ENCODE results near the gene IL17RC. TPM values are rescaled to one million over a fixed set of nuclear protein-coding genes. Genes with fewer than 3 reads are reported as not detected.

IL17RC gene
- polyA plus RNA-seq, 3 donors: 8.3 to 17.9 (median 9.3) TPM

GRCh38 chr3:9915254-9916141, 1.4 kb upstream of the IL17RC start:
- H3K27me3 Mint-ChIP-seq (ENCODE audit: low read depth in 3 of 3): peaks cover 0 to 2% (median 0%) of the 10 kb centered on the region in 3 donors
- H3K27me3 ChIP-seq (ENCODE audit: control insufficient read depth in 2 of 2, insufficient read depth in 2 of 2, low read length in 2 of 2): no peaks in the 10 kb centered on the region
- peak; percentile 38 to 46 (median 40) for DNase-seq

GRCh38 chr3:9916346-9916733, 558 bp upstream of the IL17RC start:
- Histone ChIP-seq H3K4me2 (replicated peaks; ENCODE audit: extremely low read depth, low read length, poor library complexity, severe bottlenecking) (peak overlapping the region; percentile 92), H3K4me1 (ENCODE audit: control insufficient read depth in 1 of 2, insufficient read depth in 2 of 2, low read length in 2 of 2) (peaks cover 35 to 50% of the 10 kb centered on the region in 2 donors), H3K4me3 (replicated peaks in 1 of 3; ENCODE audit: low read depth in 2 of 3, low read length in 3 of 3) (peak overlapping the region; percentile 39 to 78 (median 44)), H3K9me3 (replicated peaks in 1 of 2; ENCODE audit: control insufficient read depth in 1 of 2, insufficient read depth in 1 of 2, low read length in 2 of 2) (no peaks in the 10 kb centered on the region), H4K20me1 (ENCODE audit: insufficient read depth, low read length) (no peaks in the 10 kb centered on the region), H3K9ac (ENCODE audit: insufficient read depth, low read length, poor library complexity, severe bottlenecking) (peak overlapping the region; percentile 56), H3K27ac (ENCODE audit: low read depth in 1 of 2, low read length in 2 of 2) (peak overlapping the region; percentile 33 to 61), H2AFZ (ENCODE audit: insufficient read depth, low read depth, low read length, poor library complexity, severe bottlenecking) (peak overlapping the region; percentile 86), H3K27me3 (ENCODE audit: control insufficient read depth in 2 of 2, insufficient read depth in 2 of 2, low read length in 2 of 2) (no peaks in the 10 kb centered on the region), H3K36me3 (replicated peaks in 1 of 2; ENCODE audit: control insufficient read depth in 1 of 2, insufficient read depth in 2 of 2, low read length in 2 of 2) (no peaks in the 10 kb centered on the region), H3K79me2 (ENCODE audit: insufficient read depth, low read length) (no peaks in the 10 kb centered on the region)
- no peak for DNase-seq
- no peak for TF ChIP-seq CTCF (IDR thresholded peaks at IDR 0.05)
- peak overlapping the region in 2 of 7 donors; percentile 47 to 56 for H3K27ac Mint-ChIP-seq
- no peaks in the 10 kb centered on the region for H3K36me3 Mint-ChIP-seq
- peaks cover 0 to 3% (median 0%) of the 10 kb centered on the region in 3 donors for H3K27me3 Mint-ChIP-seq (ENCODE audit: low read depth in 3 of 3)
- peaks cover 47% of the 10 kb centered on the region for H3K4me1 Mint-ChIP-seq
- no peaks in the 10 kb centered on the region for H3K9me3 Mint-ChIP-seq
- WGBS (ENCODE audit: insufficient coverage): no CpG with 5 or more reads among the region's 7 CpGs
- intact Hi-C loops (cut with micrococcal nuclease): no loop called here
- peak overlapping the region; percentile 83 to 91 for H3K4me3 Mint-ChIP-seq

More at GRCh38 chr3:9915254-9916141, 1.4 kb upstream of the IL17RC start:
- intact Hi-C loops (cut with micrococcal nuclease): no loop called here
- TF ChIP-seq CTCF (IDR thresholded peaks at IDR 0.05): peak; percentile 23
- under 1% methylated on average over 88 of the region's 99 CpGs for WGBS (ENCODE audit: insufficient coverage)
- Mint-ChIP-seq H3K4me1 (peaks cover 50% of the 10 kb centered on the region), H3K4me3 (peak overlapping the region; percentile 83 to 91), H3K36me3 (no peaks in the 10 kb centered on the region), H3K9me3 (no peaks in the 10 kb centered on the region), H3K27ac (peak overlapping the region in 6 of 7 donors; percentile 19 to 74 (median 46))
- Histone ChIP-seq H4K20me1 (ENCODE audit: insufficient read depth, low read length) (no peaks in the 10 kb centered on the region), H3K4me2 (replicated peaks; ENCODE audit: extremely low read depth, low read length, poor library complexity, severe bottlenecking) (peak overlapping the region; percentile 92), H3K36me3 (replicated peaks in 1 of 2; ENCODE audit: control insufficient read depth in 1 of 2, insufficient read depth in 2 of 2, low read length in 2 of 2) (no peaks in the 10 kb centered on the region), H3K4me1 (ENCODE audit: control insufficient read depth in 1 of 2, insufficient read depth in 2 of 2, low read length in 2 of 2) (peaks cover 35 to 50% of the 10 kb centered on the region in 2 donors), H3K9me3 (replicated peaks in 1 of 2; ENCODE audit: control insufficient read depth in 1 of 2, insufficient read depth in 1 of 2, low read length in 2 of 2) (no peaks in the 10 kb centered on the region), H2AFZ (ENCODE audit: insufficient read depth, low read depth, low read length, poor library complexity, severe bottlenecking) (peak overlapping the region; percentile 90), H3K79me2 (ENCODE audit: insufficient read depth, low read length) (no peaks in the 10 kb centered on the region), H3K27ac (ENCODE audit: low read depth in 1 of 2, low read length in 2 of 2) (peak overlapping the region; percentile 6 to 64), H3K4me3 (replicated peaks in 1 of 3; ENCODE audit: low read depth in 2 of 3, low read length in 3 of 3) (peak overlapping the region; percentile 53 to 78 (median 59)), H3K9ac (ENCODE audit: insufficient read depth, low read length, poor library complexity, severe bottlenecking) (peak overlapping the region; percentile 60)
